GM12892 (cell line): ENCODE data around the gene MYL3.

ENCODE experiments used
- POLR2A ChIP-seq: IDR thresholded peaks from 2 replicates; pipeline ENCODE4 v1.6.1; 2011; ENCODE audit warnings: low read depth, low read length, control low read depth
- POLR2AphosphoS5 ChIP-seq: IDR thresholded peaks from 2 replicates; pipeline ENCODE4 v1.6.1; 2011; ENCODE audit warnings: low read depth, low read length, control low read depth

GRCh38 chr3:46904303-46905212 lies 41.3 kb upstream of the MYL3 start:
- TF ChIP-seq POLR2A (no peak), POLR2AphosphoS5 (no peak)
